Breast epithelium (tissue), 3 donors: ENCODE measurements around the gene ITPR3.

Source experiments
- POLR2A ChIP-seq: fragments of 450-650 bp; IDR thresholded peaks from one replicate; pipeline ENCODE4 v1.6.1; 2016; ENCODE audit warnings: antibody characterized with exemption, mild to moderate bottlenecking, moderate library complexity
- POLR2AphosphoS5 ChIP-seq, 3 donors: sonication (generic); formaldehyde crosslinking; IDR thresholded peaks; one replicate each; pipeline ENCODE4 v1.6.1; 2017; ENCODE audit warnings: antibody characterized with exemption in 3 of 3
- TF ChIP-seq, protein P1 (sequence below), 3 donors: fragments of 450-650 bp; IDR thresholded peaks; one replicate each; pipeline ENCODE4 v1.5.1; 2016 to 2017; ENCODE audit warnings: antibody characterized with exemption in 3 of 3, mild to moderate bottlenecking in 3 of 3, moderate library complexity in 3 of 3

DNA sequence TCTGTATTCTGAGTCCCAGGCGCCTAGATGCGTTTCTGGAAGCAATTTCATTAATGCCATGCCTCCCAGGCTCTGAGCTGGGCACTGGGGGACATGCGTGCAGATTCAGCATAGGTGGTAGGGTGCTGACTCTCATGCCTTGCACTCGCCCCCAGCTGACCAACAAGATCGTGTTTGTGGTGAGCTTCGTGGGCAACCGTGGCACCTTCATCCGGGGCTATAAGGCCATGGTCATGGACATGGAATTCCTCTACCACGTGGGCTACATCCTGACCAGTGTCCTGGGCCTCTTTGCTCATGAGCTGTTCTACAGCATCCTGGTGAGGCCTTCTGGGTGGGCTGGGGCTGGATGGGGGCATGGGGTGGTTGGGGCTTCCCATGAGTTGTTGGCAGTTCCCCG lies 68.8 kb downstream of the ITPR3 start:
- TF ChIP-seq, protein P1, sequence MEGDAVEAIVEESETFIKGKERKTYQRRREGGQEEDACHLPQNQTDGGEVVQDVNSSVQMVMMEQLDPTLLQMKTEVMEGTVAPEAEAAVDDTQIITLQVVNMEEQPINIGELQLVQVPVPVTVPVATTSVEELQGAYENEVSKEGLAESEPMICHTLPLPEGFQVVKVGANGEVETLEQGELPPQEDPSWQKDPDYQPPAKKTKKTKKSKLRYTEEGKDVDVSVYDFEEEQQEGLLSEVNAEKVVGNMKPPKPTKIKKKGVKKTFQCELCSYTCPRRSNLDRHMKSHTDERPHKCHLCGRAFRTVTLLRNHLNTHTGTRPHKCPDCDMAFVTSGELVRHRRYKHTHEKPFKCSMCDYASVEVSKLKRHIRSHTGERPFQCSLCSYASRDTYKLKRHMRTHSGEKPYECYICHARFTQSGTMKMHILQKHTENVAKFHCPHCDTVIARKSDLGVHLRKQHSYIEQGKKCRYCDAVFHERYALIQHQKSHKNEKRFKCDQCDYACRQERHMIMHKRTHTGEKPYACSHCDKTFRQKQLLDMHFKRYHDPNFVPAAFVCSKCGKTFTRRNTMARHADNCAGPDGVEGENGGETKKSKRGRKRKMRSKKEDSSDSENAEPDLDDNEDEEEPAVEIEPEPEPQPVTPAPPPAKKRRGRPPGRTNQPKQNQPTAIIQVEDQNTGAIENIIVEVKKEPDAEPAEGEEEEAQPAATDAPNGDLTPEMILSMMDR (IDR thresholded peaks at IDR 0.05): no peak
- no peak for TF ChIP-seq POLR2A
- TF ChIP-seq POLR2AphosphoS5 (IDR thresholded peaks at IDR 0.05): no peak
